HTR-8/SVneo (cell line): ENCODE results near the gene CCR7.
"Not testable (repeated sequence)": the region's sequence is repeated elsewhere in the genome, so short reads cannot be mapped to it uniquely, and the experiment has no call there.

Experiments
- DNase-seq: peaks from one replicate; pipeline ENCODE4 v3.0.0; 2011; ENCODE audit warnings: low spot score, mixed read lengths; ENCODE audit not compliant: insufficient read length
- FAIRE-seq: peaks from 2 replicates; lab custom pipeline; 2011; peaks lifted over from hg19 to GRCh38; lab: Jason Lieb, UNC

CCR7 gene

DNA sequence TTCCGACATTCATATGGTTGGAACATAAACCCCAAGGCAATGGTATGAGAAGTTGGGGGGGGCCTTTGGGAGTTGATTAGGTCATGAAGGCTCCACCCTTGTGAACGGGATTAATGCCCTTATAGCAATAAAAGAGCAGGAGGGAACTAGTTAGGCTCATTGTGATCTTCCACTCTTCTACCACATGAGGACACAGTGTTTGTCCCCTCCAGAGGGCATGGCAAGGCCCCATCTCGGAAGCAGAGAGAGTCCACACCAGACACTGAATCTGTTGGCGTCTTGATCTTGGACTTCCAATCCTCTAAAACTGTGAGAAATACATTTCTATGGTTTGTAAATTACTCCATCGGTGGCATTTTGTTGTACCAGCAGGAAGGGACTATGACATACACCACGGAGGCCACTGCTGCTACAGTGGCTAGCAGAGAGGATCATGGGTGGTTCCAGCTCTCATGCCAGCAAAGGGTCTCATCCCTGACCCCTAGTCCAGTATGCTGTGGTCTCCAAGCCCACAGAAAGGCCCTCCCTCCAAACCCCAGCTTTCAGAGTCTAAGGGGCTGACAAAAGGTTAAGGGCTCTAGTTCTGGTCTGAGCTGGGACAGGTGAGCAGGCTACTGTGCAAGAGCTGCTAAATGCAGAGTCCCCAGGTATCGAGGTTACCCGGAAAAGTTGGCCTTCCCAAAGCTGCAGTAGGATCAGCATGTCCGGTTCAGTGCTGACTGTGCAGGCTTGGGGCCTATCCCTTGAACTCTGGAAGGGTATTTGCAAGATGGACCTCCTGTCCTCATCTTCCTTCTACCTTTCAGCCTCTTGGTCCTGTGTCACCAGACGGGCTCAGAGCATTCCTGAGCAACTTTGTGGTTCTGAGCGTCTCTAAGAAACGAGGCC is 12.2 kb downstream of the CCR7 start:
- FAIRE-seq = no peak
- DNase-seq = no peak

DNA sequence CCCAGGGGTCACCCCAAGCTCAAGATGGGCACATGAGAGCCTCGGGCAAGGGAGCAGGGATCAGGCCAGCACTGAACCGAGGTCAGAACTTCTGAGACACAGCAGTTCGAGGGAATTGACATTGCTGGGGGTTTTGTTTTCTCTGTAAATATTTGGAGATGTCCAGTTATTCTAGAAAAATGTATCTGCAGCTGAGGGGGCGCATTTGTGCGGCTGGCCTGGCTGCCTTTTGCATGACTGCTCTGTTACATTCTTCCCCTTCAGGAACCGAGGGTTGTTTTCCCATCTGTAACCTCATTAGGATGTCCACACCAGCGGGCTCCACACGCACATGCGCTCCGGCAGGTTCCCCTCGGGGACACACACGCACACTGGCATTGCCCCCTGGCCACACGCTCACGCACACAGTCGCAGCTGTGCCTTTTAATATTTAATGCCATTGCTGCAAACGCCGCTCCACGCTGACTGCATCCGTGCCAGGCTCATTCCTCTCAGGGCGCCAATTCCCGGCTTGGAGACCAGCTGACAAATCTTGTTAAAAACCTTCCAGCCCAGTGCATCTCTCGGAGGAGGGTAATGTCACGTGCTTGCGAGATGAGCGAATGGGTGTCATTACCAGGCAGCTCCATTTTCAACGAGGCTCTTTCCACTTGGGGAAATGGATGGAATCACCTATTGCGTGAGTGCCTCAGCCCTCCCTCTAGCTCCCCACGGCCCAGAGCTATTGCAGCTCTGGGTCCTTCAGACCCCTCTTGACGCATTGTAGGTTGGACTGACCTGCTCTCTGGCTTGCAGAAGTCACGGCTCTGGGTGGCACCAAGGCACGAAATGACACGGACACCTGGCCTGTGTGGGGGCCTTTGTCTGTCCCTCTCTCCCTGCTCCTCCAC is 13.1 kb downstream of the CCR7 start:
- DNase-seq (no peak), FAIRE-seq (no peak)

DNA sequence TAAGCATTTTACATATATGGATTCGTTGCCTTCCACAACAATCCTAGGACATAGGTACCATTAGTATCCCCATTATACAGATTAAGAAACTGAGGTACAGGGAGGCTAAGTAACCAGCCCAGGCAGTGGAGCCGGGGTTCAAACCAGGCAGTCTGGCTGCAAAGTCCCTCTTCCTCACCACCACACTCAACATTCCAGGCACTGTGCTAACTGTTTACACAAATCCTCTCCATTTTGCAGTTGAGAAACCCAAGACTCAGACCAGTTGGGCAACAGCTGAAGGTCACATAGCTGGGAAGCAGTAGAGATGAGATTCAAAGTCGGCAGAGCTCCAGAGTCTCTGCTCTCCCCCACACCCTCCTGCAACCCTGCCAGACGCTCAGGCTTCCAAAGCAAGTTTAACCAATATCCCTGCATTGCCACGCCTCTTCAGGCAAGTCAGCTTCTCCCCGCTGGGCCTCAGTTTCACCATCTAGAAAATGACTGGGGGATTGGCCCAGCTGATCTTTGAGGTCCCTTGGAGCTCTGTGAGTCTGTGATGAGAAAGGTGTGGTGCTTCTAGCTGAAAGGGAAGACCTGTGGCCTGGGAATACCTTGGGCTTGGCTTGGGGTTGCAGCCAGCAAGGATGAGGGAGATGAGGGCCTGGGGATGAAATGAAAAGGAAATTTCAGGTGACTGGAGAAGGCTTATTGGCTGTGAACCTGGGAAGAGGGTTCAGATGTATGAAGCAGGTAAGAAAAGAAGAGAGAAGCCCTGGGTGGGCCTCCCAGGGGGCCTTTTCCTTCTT is 14.0 kb downstream of the CCR7 start:
- DNase-seq = no peak
- FAIRE-seq = no peak

DNA sequence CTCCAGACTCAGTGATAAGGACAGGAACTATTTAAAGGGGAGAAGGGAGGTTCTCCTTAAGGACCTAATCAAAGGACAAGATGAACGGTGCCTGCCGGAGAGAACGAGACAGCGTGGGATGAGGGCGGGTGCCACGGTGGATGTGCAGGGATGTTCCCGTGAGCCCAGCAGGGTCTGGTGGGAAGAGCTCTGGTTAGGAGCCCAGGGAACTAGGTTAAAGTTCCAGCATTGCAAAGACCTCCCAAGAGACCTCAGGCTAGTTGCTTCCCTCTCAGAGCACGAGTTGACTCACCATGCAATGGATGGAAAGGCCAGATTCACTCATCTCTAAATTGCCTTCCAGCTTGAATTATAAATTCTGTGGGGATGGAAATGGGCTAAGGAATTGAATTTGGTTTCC is 14.7 kb downstream of the CCR7 start:
- no peak for DNase-seq

DNA sequence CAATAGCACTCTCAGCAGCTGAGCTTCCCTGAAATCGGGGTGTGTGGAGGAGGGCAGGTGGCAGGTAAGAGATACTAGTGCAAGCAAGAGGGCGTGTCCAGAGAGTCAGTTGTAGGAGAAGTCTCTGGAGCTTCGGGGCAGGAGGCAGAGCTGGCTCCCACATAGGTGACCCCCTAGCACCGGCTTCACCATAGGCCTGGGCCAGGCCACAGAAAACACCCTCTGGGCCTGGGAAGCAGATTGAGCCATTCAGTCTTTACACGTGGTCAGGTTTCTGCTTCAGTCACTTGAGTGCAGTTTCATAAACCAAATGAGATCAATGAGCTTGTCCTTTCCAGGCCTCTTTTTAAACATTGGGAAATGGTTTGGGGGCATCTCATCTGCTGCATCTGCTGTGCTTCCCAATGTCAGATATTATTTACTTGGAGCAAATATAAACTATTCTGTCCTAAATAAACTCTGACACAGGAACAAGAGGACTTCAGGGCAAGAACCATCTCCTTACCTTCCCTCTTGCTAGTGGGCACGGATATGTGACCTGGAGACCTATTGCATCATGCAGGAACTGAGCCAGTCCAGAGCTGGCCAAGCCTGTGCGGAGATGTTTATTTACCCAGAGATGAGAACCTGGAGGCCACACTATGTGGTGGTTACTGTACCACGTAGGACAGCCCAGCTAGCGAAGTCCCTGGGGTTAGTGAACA is 16.1 kb downstream of the CCR7 start:
- no peak for FAIRE-seq
- peak; percentile 67 for DNase-seq

More for the DNA sequence above, 14.7 kb downstream of the CCR7 start:
- no peak for FAIRE-seq

DNA sequence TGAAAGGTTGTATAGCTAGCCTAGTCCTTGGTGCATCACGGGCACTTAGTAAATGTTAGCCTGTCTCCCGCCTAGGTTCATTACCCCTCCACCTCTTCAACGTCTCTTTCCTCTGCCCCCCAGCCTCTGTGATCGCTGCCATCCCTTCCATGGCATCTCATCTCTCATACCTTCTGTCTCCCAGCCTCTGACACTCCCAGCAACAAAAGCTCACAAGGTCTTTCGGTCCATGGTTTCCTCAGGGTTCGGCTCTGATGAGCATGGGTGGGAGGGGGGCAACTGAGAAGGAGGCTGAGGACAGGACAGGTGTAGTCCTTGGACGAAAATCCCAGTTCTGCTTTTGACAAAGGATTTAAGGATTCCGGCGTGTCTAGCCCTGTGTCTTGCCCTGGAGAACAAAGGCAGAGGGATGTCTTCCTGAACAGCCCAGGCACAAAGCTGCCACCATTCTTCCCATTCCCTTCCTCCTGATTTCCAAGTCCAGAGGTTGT is 16.7 kb downstream of the CCR7 start:
- FAIRE-seq = no peak
- DNase-seq = no peak

DNA sequence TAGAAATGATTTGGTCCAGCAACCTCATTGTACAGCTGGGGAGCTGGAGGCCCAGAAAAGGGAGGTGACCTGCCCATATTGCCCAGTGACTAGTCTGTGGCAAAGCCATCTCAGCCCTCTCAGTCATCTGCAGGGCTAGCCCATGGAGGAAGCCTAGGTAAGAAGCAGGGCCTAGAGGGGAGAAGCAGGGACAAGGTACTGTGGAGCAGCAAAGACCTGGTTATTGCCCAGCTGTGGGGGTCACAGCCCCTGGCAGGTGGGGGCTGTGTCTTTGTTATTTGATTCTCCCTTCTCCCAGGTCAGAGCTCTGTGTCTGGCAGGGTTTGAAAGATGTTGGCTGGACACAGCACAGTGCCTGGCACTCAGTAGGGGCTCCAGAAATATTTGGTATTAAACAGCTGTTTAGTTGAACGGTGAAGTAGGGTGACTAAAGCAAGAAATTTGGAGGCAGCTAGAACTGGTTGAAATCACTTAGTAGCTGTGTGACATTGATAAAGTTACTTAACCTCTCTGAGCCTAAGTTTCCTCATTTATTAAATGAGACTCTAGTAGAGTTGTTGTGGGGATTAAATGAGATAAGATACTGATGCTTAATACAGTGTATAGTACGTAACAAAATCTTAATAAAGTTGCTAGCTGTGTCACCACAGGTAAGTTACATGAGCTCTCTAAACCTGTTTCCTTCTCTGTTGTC is 17.3 kb downstream of the CCR7 start:
- FAIRE-seq (no peak), DNase-seq (no peak)

DNA sequence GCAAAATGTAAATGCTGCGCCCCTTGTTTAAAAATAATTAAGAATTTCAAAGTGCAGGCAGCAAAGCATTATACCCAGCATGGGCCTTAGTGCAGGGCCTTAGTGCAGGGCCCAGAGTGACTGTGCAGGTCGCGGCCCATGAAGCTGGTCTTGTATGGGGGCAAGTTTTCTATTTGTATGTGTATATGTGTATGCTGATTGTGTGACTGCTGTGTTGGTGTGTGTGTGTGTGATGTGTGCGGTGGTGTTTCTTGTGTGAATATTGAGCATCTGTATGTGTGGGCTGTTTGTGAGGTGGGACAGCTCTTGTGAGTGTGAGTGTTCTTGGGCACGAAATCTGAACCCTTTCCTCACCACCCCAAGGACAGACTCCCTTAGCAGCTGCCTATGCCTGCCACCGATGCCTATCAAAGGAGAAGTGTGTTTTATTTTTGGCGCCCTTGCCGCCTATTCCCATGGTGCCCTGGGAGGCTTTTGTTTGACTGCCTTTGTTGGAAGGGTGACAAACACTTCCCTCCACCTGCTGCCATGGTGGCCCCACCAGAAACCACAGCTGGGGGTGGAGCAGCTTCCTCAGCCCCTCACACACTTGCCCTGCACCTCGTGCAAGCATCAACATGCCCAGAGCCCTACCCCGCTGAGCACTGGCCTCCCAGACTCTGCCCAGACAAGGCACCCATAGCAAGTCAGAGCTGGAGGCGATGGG is 18.0 kb downstream of the CCR7 start:
- no peak for DNase-seq
- no peak for FAIRE-seq

DNA sequence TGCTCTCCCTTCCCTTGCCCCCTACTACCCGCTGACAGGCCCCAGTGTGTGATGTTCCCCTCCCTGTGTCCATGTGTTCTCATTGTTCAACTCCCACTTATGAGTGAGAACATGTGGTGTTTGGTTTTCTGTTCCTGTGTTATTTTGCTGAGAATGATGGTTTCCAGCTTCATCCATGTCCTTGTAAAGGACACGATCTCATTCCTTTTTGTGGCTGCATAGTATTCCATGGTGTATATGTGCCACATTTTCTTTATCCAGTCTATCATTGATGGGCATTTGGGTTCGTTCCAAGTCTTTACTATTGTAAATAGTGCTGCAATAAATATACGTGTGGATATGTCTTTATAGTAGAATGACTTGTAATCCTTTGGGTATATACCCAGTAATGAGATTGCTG is 18.8 kb downstream of the CCR7 start:
- FAIRE-seq, DNase-seq: not testable (repeated sequence)

DNA sequence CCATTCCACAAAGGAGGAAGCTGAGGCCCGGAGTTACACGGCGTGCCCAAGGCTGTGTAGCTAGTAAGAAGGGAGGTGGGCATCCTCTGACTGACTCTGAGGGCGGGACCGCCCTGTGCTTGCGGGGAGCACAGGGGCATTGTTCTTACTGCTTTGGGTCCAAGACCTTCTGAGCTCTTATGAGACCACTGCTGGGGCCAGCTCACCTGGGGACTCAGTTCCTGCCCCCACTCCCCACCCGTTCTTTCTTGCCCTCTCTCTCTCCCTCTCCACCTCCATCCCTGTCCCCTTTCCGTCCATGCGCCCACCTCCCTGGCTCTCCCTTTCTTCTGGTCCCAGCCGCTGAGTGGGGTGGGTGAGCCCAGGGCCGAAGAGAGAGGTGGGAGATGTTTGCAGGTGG is 19.6 kb downstream of the CCR7 start:
- DNase-seq (no peak), FAIRE-seq (no peak)

DNA sequence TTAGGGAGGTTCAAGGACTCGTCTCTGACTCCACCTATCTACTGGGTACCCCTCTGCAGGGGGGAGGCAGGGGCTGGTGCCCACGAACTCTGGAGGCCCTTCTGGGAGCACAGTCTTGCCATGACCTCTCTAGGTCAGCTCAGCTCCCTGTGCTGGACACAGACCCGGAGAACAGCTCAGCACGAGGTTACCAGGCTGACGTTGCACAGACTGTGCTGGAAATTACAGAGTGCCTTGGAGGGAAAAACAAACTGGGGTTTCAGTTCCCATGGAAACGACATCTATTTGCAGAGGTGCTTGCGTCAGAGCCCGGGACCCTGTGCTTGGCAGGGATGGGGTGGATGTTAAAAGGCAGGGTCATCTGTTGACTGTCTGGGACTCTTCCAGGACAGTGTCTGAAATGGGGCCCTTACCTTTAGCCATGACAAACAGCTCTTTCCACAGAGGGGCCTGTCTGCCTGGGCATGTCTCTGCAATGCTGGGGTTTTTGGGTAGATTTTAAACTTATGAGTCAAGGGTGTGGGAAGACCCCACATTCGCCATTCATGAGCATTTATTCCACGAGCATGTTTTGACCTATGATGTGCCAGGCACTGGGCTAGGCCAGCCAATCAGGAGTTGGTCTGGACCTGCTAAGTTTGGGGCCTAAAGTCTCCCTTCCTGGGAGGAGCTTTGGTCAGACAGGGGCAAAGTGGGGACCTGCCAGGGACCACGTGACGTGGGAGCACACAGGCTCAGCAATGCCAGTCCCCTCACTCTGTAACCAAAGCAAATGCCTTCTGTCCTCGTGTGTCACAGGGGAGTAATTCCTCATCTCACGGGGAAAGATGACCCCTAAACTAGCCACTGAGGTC is 22.5 kb downstream of the CCR7 start:
- DNase-seq = peak; percentile 79
- FAIRE-seq = peak; percentile 73

DNA sequence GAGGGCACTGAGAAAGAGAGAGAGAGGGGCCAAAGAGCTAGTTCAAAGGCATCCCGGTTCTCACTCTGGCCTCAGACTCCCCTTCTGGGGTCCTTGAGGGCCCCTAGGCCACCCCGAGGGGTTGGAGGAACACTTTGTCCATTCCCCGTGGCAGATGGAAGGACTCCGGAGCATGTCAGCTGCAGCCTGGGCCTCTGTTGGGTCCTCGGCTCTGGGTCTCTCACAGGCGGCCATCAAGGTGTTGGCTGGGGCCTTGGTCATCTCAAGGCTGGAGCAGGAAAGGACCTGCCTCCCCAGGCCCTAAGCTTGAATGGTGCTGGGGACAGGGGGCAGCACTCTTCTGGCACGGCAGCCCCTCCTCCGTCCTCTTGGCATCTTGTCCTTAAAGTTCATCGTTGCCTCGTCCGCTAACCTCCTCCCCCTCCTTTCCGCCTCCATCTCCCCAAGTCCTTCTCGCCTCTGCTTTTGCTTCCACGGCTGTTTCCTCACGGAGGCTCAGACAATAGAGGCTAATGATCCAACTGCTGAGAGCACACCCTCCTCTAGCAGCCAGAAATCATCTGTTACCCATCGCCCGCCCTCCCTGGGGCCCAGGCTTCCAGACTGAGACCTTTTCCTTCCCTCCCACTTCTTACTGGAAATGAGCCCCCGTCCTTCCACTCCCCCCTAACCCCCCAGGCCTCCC is 23.3 kb downstream of the CCR7 start:
- DNase-seq = no peak
- FAIRE-seq = no peak

DNA sequence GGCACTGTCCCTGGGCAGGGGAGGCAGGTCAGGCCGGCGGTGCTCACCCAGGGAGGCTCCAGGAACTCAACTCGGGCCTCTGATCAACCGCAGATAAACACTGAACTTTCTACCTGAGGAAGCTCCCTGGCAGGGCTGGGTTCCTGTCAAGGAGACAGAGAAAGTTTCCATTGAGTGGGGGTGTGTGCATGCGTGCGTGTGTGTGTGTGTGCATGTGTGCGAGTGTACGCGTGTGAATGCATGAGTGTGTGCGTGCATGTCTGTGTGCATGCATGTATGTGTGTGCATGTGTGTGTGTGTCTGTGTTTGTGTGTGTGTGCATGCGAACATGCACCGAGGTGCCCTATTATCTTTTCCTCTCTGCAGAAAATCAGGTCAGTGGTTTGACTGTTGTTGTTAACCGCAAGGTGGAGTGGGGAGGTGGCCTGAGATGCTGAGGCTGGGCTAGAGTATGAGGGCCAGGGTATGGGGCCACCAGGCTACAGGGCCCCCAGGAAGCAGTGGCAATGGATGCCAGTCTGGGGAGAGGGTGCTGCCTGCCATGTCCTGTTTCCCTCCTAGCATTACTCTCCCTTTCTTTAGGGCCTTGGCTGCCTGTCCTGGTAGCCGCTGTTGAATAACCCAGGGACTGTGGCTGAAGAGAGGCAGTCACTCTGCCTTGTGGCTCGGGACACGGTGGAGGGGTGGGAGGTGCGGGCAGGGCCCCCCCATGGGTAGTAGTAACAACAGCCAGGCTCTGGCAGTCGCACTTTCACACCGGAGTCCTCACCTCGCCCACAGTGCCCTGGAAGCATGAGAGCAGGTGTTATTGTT is 24.0 kb downstream of the CCR7 start:
- FAIRE-seq (peak; percentile 95), DNase-seq (no peak)

DNA sequence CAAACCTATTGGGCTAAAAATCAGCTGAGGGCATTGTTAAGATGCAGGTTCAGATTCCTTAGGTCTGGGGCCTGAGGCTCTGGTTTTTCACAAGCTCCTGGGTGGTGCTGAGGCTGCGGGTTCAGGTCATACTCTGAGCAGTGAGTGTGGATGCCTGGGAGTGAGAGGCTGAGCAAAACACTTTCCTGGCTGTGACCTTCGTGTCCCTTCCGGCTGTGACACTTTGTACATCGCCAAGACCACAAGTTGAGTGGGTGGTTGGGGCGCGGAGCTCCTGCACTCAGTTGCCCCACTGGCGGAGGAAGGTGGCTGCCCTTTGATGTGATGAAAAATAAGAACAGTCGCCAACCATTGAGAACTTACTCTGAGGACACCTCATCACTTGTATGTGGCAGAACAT is 24.8 kb downstream of the CCR7 start:
- peak; percentile 52 for FAIRE-seq

DNA sequence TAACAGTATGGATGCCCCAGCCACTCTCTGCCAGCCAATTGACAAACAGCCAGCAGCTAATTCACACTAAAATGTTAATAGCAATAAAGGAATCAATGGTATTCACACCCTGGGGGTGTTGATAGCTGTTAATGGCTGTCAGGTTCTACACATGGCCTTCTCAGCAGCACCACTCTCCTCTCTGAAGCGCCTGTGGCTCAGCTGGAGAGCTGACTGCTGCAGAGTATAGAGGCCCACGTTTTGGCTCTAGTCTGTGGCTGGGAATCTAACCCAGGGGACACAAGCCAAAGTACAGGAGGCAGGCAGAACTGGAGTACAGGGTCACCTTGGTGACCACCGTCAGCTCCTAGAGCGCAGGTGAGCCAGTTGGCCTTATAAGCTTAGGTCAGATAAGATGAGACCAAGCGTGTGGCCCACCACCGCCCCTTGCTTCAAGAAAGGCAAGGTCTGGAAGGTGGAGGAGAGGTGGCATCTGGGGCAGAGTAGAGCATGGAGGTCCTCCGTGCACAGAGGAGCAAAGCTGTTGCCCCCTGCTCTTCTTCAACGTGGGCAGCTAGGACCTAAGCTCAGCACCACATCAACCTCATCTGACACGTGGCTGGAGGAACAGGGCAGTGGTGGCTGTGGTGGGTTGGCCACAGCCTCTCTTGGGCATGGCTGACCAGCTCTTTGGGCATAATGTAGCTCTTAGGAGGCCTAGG is 25.4 kb downstream of the CCR7 start:
- FAIRE-seq (no peak), DNase-seq (no peak)

More for the DNA sequence above, 24.8 kb downstream of the CCR7 start:
- no peak for DNase-seq
